ENCODE results near the gene P4HA3.

The P4HA3 gene

DNA sequence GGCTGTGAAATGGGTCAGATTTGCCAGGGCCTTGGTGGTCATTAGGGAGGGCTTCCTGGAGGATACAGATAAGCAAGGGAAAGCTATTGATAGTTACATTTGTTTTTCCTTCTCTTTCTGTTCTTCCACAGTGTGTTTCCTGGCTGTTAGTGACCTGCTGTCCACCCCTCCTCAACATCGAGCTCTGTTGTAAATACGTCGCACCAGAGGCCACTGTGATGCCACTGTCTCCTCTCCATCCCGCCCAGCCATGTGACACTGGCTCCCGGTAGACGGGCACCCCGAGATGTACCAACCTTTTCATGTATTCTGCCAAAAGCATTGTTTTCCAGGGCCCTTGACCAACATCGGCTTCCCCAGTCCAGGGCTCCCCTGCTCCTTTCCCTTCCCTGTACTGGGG is 58.1 kb downstream of the P4HA3 start:
- Histone ChIP-seq H4K20me1 (ENCODE audit: insufficient read depth, low read length) (no peaks in the 10 kb centered on the region), H3K4me1 (ENCODE audit: low read length) (no peaks in the 10 kb centered on the region), H3K27ac (ENCODE audit: low read length) (no peak overlapping the region), H3K4me3 (ENCODE audit: low read length) (no peak overlapping the region), H2AFZ (ENCODE audit: low read depth, low read length) (no peak overlapping the region), H3K9me3 (ENCODE audit: insufficient read depth, low read length) (no peaks in the 10 kb centered on the region), H3K4me2 (ENCODE audit: low read length) (no peak overlapping the region), H3K36me3 (replicated peaks; ENCODE audit: low read depth, low read length) (peaks cover 24% of the 10 kb centered on the region), H3K9ac (ENCODE audit: low read length) (no peak overlapping the region), H3K79me2 (ENCODE audit: low read length) (no peaks in the 10 kb centered on the region), H3K27me3 (ENCODE audit: low read depth, low read length) (no peaks in the 10 kb centered on the region)
- no peak for TF ChIP-seq EZH2phosphoT487 (IDR thresholded peaks at IDR 0.05; ENCODE audit: low read depth)
- TF ChIP-seq, protein P1, sequence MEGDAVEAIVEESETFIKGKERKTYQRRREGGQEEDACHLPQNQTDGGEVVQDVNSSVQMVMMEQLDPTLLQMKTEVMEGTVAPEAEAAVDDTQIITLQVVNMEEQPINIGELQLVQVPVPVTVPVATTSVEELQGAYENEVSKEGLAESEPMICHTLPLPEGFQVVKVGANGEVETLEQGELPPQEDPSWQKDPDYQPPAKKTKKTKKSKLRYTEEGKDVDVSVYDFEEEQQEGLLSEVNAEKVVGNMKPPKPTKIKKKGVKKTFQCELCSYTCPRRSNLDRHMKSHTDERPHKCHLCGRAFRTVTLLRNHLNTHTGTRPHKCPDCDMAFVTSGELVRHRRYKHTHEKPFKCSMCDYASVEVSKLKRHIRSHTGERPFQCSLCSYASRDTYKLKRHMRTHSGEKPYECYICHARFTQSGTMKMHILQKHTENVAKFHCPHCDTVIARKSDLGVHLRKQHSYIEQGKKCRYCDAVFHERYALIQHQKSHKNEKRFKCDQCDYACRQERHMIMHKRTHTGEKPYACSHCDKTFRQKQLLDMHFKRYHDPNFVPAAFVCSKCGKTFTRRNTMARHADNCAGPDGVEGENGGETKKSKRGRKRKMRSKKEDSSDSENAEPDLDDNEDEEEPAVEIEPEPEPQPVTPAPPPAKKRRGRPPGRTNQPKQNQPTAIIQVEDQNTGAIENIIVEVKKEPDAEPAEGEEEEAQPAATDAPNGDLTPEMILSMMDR (IDR thresholded peaks at IDR 0.05; ENCODE audit: low read depth, low read length) = no peak

- H3K36me3 ChIP-seq (replicated peaks; ENCODE audit: low read depth, low read length) = peaks cover 29% of the 10 kb centered on the region
- TF ChIP-seq, protein P1 (IDR thresholded peaks at IDR 0.05; ENCODE audit: low read depth, low read length) = no peak
- no peak for TF ChIP-seq EZH2phosphoT487 (IDR thresholded peaks at IDR 0.05; ENCODE audit: low read depth)
These were observed 61.9 kb downstream of the P4HA3 start for GRCh38 chr11:74249496-74249895.

GRCh38 chr11:74248469-74248868 is 63.0 kb downstream of the P4HA3 start:
- Histone ChIP-seq H3K27me3 (ENCODE audit: low read depth, low read length) (no peaks in the 10 kb centered on the region), H3K36me3 (replicated peaks; ENCODE audit: low read depth, low read length) (peaks cover 25% of the 10 kb centered on the region), H3K9ac (ENCODE audit: low read length) (no peak overlapping the region), H3K4me3 (ENCODE audit: low read length) (no peak overlapping the region), H3K27ac (ENCODE audit: low read length) (no peak overlapping the region), H2AFZ (ENCODE audit: low read depth, low read length) (no peak overlapping the region), H3K4me2 (ENCODE audit: low read length) (no peak overlapping the region), H3K4me1 (ENCODE audit: low read length) (no peaks in the 10 kb centered on the region), H3K79me2 (ENCODE audit: low read length) (no peaks in the 10 kb centered on the region), H4K20me1 (ENCODE audit: insufficient read depth, low read length) (no peaks in the 10 kb centered on the region), H3K9me3 (ENCODE audit: insufficient read depth, low read length) (no peaks in the 10 kb centered on the region)
- TF ChIP-seq EZH2phosphoT487 (IDR thresholded peaks at IDR 0.05; ENCODE audit: low read depth) = no peak
- TF ChIP-seq, protein P1 (IDR thresholded peaks at IDR 0.05; ENCODE audit: low read depth, low read length) = no peak

More at GRCh38 chr11:74249496-74249895, 61.9 kb downstream of the P4HA3 start:
- H3K4me1 ChIP-seq (ENCODE audit: low read length) = no peaks in the 10 kb centered on the region
- H3K9ac ChIP-seq (ENCODE audit: low read length) = no peak overlapping the region
- H3K4me3 ChIP-seq (ENCODE audit: low read length) = no peak overlapping the region
- no peaks in the 10 kb centered on the region for H3K79me2 ChIP-seq (ENCODE audit: low read length)
- no peak overlapping the region for H3K27ac ChIP-seq (ENCODE audit: low read length)
- H3K27me3 ChIP-seq (ENCODE audit: low read depth, low read length) = no peaks in the 10 kb centered on the region
- no peak overlapping the region for H3K4me2 ChIP-seq (ENCODE audit: low read length)
- H4K20me1 ChIP-seq (ENCODE audit: insufficient read depth, low read length) = no peaks in the 10 kb centered on the region
- H3K9me3 ChIP-seq (ENCODE audit: insufficient read depth, low read length) = no peaks in the 10 kb centered on the region
- no peak overlapping the region for H2AFZ ChIP-seq (ENCODE audit: low read depth, low read length)

DNA sequence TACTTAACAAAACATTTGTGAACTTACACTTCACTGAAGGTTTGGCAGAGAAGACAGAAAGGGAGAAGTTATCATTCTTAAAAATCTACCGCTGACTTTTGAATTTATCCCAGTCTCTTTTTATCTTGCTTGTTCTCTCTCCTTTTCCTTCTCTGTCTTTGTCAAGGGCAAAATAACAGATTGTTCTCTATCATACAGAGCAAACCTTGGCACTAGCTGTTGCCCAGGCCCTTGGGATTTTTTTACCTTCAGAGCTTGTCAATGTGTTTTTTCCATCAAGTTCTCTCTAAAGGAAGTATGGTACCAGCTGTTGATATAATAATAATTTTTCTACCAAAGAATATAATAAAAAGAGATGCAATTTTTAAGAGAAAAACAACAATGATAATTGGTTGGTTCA is 73.2 kb downstream of the P4HA3 start:
- H4K20me1 ChIP-seq (ENCODE audit: insufficient read depth, low read length) = no peaks in the 10 kb centered on the region
- no peak overlapping the region for H3K9ac ChIP-seq (ENCODE audit: low read length)
- no peaks in the 10 kb centered on the region for H3K27me3 ChIP-seq (ENCODE audit: low read depth, low read length)
- H3K4me2 ChIP-seq (ENCODE audit: low read length) = no peak overlapping the region
- H3K79me2 ChIP-seq (ENCODE audit: low read length) = no peaks in the 10 kb centered on the region
- H3K27ac ChIP-seq (ENCODE audit: low read length) = no peak overlapping the region
- no peaks in the 10 kb centered on the region for H3K9me3 ChIP-seq (ENCODE audit: insufficient read depth, low read length)
- H2AFZ ChIP-seq (ENCODE audit: low read depth, low read length) = no peak overlapping the region
- H3K4me3 ChIP-seq (ENCODE audit: low read length) = no peak overlapping the region
- peaks cover 48% of the 10 kb centered on the region for H3K36me3 ChIP-seq (replicated peaks; ENCODE audit: low read depth, low read length)
- TF ChIP-seq EZH2phosphoT487 (IDR thresholded peaks at IDR 0.05; ENCODE audit: low read depth) = no peak
- TF ChIP-seq, protein P1 (IDR thresholded peaks at IDR 0.05; ENCODE audit: low read depth, low read length) = no peak
- no peaks in the 10 kb centered on the region for H3K4me1 ChIP-seq (ENCODE audit: low read length)

Data from OCI-LY3 (cell line).